Activated CD8-positive, alpha-beta T cell treated with anti-CD3 and anti-CD28 coated beads for 36 hours (primary cell): ENCODE data around the gene TMEM50B. TPM values are rescaled to one million over a fixed set of nuclear protein-coding genes. Genes with fewer than 3 reads are reported as not detected.
A peak's percentile ranks its signal among the peaks of the same experiment; 100 is the strongest.
"Not testable (repeated sequence)": the region's sequence is repeated elsewhere in the genome, so short reads cannot be mapped to it uniquely, and the experiment has no call there.

ENCODE experiments used
- ATAC-seq: fragments of 200-7000 bp; cut with Tn5 transposase; one replicate; pipeline ENCODE4 v1.10.0; 2021; ENCODE audit warnings: mild to moderate bottlenecking, moderate library complexity
- CTCF ChIA-PET: fragments of 350-600 bp; sonication (Branson Sonifier 250); formaldehyde crosslinking; loops from one replicate; lab custom pipeline; 2021; ENCODE audit warnings: antibody characterized with exemption; lab: Charles Lee
- POLR2A ChIA-PET: fragments of 350-600 bp; sonication (Branson Sonifier 250); formaldehyde crosslinking; loops from one replicate; lab custom pipeline; 2021; ENCODE audit warnings: antibody characterized with exemption; lab: Charles Lee
- DNase-seq: peaks from one replicate; pipeline ENCODE4 v3.0.0-alpha.2; 2020
- H3K27ac Mint-ChIP-seq: one replicate; pipeline ENCODE4 v1.8.0; 2021; ENCODE audit warnings: mild to moderate bottlenecking, mixed read lengths
- H3K27me3 Mint-ChIP-seq: one replicate; pipeline ENCODE4 v1.8.0; 2021; ENCODE audit warnings: mixed read lengths
- H3K36me3 Mint-ChIP-seq: one replicate; pipeline ENCODE4 v1.8.0; 2021; ENCODE audit warnings: low read depth, mixed read lengths
- H3K4me1 Mint-ChIP-seq: one replicate; pipeline ENCODE4 v1.8.0; 2021; ENCODE audit warnings: low read depth, mixed read lengths
- H3K4me3 Mint-ChIP-seq: one replicate; pipeline ENCODE4 v1.8.0; 2021; ENCODE audit warnings: mild to moderate bottlenecking, moderate library complexity, mixed read lengths
- H3K9me3 Mint-ChIP-seq: one replicate; pipeline ENCODE4 v1.8.0; 2021; ENCODE audit warnings: mixed read lengths
- intact Hi-C: fragments of 100-400 bp; cut with micrococcal nuclease; formaldehyde crosslinking; loops from one replicate; pipeline ENCODE4 v1.10.0; 2022
- total RNA-seq, 2 experiments: library from RNA; stranded (reverse); gene quantifications; one replicate each; pipeline ENCODE4 v1.2.3, GENCODE V29; 2021
- TF ChIP-seq, protein P1 (sequence below): fragments of 200-600 bp; IDR thresholded peaks from one replicate; pipeline ENCODE4 v1.8.0; 2022; ENCODE audit warnings: antibody characterized with exemption, mild to moderate bottlenecking

Gene TMEM50B
- total RNA-seq, 2 experiments from 2014 or later: 14.4 to 15.2 TPM

DNA sequence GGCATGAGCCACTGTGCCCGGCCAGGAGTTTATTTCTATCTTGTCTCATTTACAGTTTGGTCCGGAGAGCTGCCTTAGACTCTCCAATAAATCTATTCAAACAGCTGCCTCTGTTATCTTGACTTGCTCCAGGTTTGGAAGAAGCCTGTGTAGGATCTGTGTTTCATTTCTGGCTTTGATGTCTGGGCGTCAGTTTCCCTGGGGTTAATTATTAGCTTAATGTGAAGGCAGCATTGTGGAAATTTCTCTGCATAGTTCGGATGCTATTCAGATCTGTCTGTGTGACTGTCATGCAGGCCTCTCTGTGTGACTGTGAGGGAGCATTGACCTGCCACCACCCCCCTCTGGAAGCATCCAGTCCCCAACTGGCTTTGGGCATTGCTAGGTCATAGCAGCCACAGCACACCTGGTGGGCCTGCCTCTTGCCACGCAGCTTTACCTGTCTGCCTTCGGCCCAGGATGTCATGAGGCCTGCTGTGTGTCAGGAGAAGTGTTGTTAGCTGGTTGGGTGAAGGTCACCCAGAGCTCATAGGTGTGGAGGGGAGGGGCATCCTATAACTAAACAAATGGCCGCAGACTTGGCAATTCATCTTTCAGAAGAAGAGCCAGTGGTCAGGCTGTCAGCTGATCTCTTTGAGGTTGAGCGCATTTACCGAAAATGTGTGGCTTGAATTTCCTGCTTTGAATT is 66.8 kb downstream of the TMEM50B start:
- ChIA-PET CTCF (interaction anchor here (1.0 to 1.6 kb wide), 3 partner anchors 15 to 52 kb away, joined by 3 to 5 read pairs (median 5); no protein-coding TSS in a partner anchor), POLR2A (interaction anchor here (1.6 kb wide), 1 partner anchor 52 kb away, joined by 4 read pairs; no protein-coding TSS in a partner anchor)
- ATAC-seq (peak; percentile 75), DNase-seq (peak; percentile 19)
- TF ChIP-seq, protein P1, sequence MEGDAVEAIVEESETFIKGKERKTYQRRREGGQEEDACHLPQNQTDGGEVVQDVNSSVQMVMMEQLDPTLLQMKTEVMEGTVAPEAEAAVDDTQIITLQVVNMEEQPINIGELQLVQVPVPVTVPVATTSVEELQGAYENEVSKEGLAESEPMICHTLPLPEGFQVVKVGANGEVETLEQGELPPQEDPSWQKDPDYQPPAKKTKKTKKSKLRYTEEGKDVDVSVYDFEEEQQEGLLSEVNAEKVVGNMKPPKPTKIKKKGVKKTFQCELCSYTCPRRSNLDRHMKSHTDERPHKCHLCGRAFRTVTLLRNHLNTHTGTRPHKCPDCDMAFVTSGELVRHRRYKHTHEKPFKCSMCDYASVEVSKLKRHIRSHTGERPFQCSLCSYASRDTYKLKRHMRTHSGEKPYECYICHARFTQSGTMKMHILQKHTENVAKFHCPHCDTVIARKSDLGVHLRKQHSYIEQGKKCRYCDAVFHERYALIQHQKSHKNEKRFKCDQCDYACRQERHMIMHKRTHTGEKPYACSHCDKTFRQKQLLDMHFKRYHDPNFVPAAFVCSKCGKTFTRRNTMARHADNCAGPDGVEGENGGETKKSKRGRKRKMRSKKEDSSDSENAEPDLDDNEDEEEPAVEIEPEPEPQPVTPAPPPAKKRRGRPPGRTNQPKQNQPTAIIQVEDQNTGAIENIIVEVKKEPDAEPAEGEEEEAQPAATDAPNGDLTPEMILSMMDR: no peak
- no peak overlapping the region for H3K4me3 Mint-ChIP-seq
- no peaks in the 10 kb centered on the region for H3K9me3 Mint-ChIP-seq
- peaks cover 30% of the 10 kb centered on the region for H3K4me1 Mint-ChIP-seq
- no peaks in the 10 kb centered on the region for H3K27me3 Mint-ChIP-seq
- peaks cover 6% of the 10 kb centered on the region for H3K36me3 Mint-ChIP-seq
- H3K27ac Mint-ChIP-seq: peak overlapping the region; percentile 34
- intact Hi-C loops: no loop called here

GRCh38 chr21:33412439-33412831 is 67.3 kb downstream of the TMEM50B start:
- H3K9me3 Mint-ChIP-seq, H3K27ac Mint-ChIP-seq, H3K27me3 Mint-ChIP-seq, POLR2A ChIA-PET, intact Hi-C loops, H3K4me3 Mint-ChIP-seq, DNase-seq, H3K36me3 Mint-ChIP-seq, ATAC-seq: not testable (repeated sequence)
- peaks cover 30% of the 10 kb centered on the region for H3K4me1 Mint-ChIP-seq
- CTCF ChIA-PET: interaction anchor here (1.0 to 1.6 kb wide), 2 partner anchors 16 to 52 kb away, joined by 5 read pairs; no protein-coding TSS in a partner anchor

GRCh38 chr21:33411949-33412430 is 67.8 kb downstream of the TMEM50B start:
- intact Hi-C loops: no loop called here
- Mint-ChIP-seq H3K36me3 (peaks cover 6% of the 10 kb centered on the region), H3K27ac (no peak overlapping the region), H3K4me1 (peaks cover 34% of the 10 kb centered on the region), H3K4me3 (no peak overlapping the region), H3K9me3 (no peaks in the 10 kb centered on the region), H3K27me3 (no peaks in the 10 kb centered on the region)
- ChIA-PET POLR2A (no interaction called here), CTCF (no interaction called here)
- ATAC-seq (no peak), DNase-seq (no peak)
- TF ChIP-seq, protein P1: no peak

- CTCF ChIA-PET: interaction anchor here (0.7 to 3.8 kb wide), 7 partner anchors 16 to 209 kb away, joined by 3 to 12 read pairs (median 4); no protein-coding TSS in a partner anchor
- ATAC-seq (peak; percentile 37), DNase-seq (peak; percentile 44)
- TF ChIP-seq, protein P1: no peak
- Mint-ChIP-seq H3K4me1 (peaks cover 39% of the 10 kb centered on the region), H3K4me3 (no peak overlapping the region), H3K27ac (no peak overlapping the region), H3K9me3 (no peaks in the 10 kb centered on the region), H3K36me3 (peaks cover 8% of the 10 kb centered on the region), H3K27me3 (peaks cover 7% of the 10 kb centered on the region)
- intact Hi-C loops: no loop called here
- POLR2A ChIA-PET: interaction anchor here (1.0 to 2.7 kb wide), 2 partner anchors 22 to 26 kb away, joined by 4 to 10 read pairs; no protein-coding TSS in a partner anchor
Observed at GRCh38 chr21:33406493-33406892, 73.3 kb downstream of the TMEM50B start.

DNA sequence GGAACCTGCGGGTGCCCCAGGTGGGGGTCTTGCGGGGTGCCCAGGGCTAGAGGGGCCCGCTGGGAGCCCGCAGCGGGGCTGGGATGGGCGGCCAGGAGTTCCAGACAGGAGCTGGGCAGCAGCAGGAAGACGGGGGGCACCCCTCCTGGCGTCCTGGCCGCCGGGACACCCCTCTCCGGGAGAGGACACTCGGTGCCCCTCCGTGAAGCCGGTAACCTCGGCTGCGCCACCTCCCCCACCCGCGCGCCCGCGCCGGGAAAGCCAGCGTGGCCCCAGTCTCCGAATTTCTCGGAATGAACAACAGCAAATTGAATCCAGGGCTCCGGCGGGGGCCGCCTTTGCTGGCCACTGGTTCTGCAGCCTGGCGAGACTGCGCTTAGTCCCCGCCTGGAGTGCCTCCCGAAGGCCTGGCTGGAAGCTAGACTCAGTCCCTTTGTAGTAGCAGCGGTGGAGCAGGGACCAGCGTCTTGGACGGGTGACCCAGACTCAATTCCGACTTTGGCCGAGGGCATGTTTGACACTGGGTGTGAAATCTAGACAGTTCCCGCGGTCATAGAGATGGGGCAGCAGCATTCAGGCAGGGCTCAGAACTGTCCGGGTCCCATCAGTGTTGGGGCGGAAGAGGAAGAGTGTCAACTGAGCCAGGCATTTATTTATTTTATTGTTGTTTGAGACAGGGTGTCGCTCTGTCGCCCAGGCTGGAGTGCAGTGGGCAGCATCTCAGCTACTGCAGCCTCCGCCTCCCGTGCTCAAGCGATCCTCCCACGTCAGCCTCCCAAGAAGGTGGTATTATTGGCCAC is 75.8 kb downstream of the TMEM50B start:
- peak; percentile 32 for DNase-seq
- TF ChIP-seq, protein P1: no peak
- intact Hi-C loops: loop anchor here (5.0 kb wide), 1 partner anchor 33 kb away; no protein-coding TSS in a partner anchor
- Mint-ChIP-seq H3K9me3 (no peaks in the 10 kb centered on the region), H3K4me3 (peak overlapping the region; percentile 78), H3K36me3 (peaks cover 6% of the 10 kb centered on the region), H3K4me1 (peaks cover 34% of the 10 kb centered on the region), H3K27me3 (peaks cover 11% of the 10 kb centered on the region), H3K27ac (peak overlapping the region; percentile 82)
- peak; percentile 33 for ATAC-seq
- POLR2A ChIA-PET: interaction anchor here (0.8 to 1.0 kb wide), 3 partner anchors 13 to 79 kb away, joined by 3 read pairs; partner anchors contain the start of gene IFNAR1
- CTCF ChIA-PET: interaction anchor here (0.7 to 3.8 kb wide), 4 partner anchors 42 to 1394 kb away, joined by 3 to 12 read pairs (median 3); partner anchors contain the start of gene IFNAR1
